Liver (tissue), 9 donors: ENCODE measurements around the gene UBE3B. TPM values are rescaled to one million over a fixed set of nuclear protein-coding genes. Genes with fewer than 3 reads are reported as not detected.

ENCODE experiments used
- DNase-seq: peaks from one replicate; pipeline ENCODE4 v3.0.0-alpha.2; 2017; ENCODE audit warnings: low spot score
- H3K27ac ChIP-seq, 2 donors: one replicate each; pipeline ENCODE4 v1.7.0; 2013; ENCODE audit warnings: inconsistent platforms in 2 of 2, low read length in 2 of 2, control low read depth in 1 of 2, low read depth in 1 of 2, mild to moderate bottlenecking in 1 of 2
- H3K27me3 ChIP-seq, 4 donors: one replicate each; pipeline versions ENCODE4 v1.6.1 to v1.7.0; 2013; ENCODE audit warnings: low read length in 3 of 4, inconsistent platforms in 1 of 4, mild to moderate bottlenecking in 1 of 4, moderate library complexity in 1 of 4; ENCODE audit not compliant: control insufficient read depth in 4 of 4, insufficient read depth in 4 of 4
- H3K36me3 ChIP-seq, 4 donors: one replicate each; pipeline versions ENCODE4 v1.6.1 to v1.7.0; 2013; ENCODE audit warnings: low read length in 3 of 4, mild to moderate bottlenecking in 3 of 4, low read depth in 1 of 4, moderate library complexity in 1 of 4; ENCODE audit not compliant: control insufficient read depth in 4 of 4, insufficient read depth in 3 of 4
- H3K4me1 ChIP-seq, 4 donors: one replicate each; pipeline versions ENCODE4 v1.6.1 to v1.7.0; 2013; ENCODE audit warnings: low read length in 3 of 4, mild to moderate bottlenecking in 3 of 4, moderate library complexity in 1 of 4; ENCODE audit not compliant: control insufficient read depth in 4 of 4, insufficient read depth in 4 of 4
- H3K4me3 ChIP-seq, 3 donors: one replicate each; pipeline versions ENCODE4 v1.6.1 to v1.7.0; 2013; ENCODE audit warnings: low read length in 3 of 3, control low read depth in 1 of 3, low read depth in 1 of 3, mild to moderate bottlenecking in 1 of 3
- H3K9ac ChIP-seq, 2 donors: one replicate each; pipeline ENCODE4 v1.7.0; 2013; ENCODE audit warnings: low read length in 2 of 2, mild to moderate bottlenecking in 2 of 2, moderate library complexity in 2 of 2, control low read depth in 1 of 2, low read depth in 1 of 2
- H3K9me3 ChIP-seq, 4 donors: one replicate each; pipeline versions ENCODE4 v1.6.1 to v1.7.0; 2013; ENCODE audit warnings: low read length in 3 of 4; ENCODE audit not compliant: control insufficient read depth in 4 of 4
- ATF3 ChIP-seq: IDR thresholded peaks from 2 replicates; pipeline ENCODE4 v1.6.1; 2016; ENCODE audit warnings: antibody characterized with exemption
- CTCF ChIP-seq: fragments of 150-350 bp; IDR thresholded peaks from 2 replicates; pipeline ENCODE4 v1.5.1; 2017; ENCODE audit warnings: improper control_type of control experiment, low read depth, low read length; ENCODE audit not compliant: missing input control
- EGR1 ChIP-seq, 2 donors: IDR thresholded peaks; 2 replicates each; pipeline ENCODE4 v1.6.1; 2016 to 2018; ENCODE audit warnings: antibody characterized with exemption in 2 of 2, low read depth in 2 of 2
- FOXA1 ChIP-seq: IDR thresholded peaks from 2 replicates; pipeline ENCODE4 v1.6.1; 2016; ENCODE audit warnings: antibody characterized with exemption
- GABPA ChIP-seq, 2 donors: IDR thresholded peaks in 1 of 2; conservative IDR thresholded peaks in 1 of 2; 2 replicates each; pipeline ENCODE4 v1.6.1; 2016; ENCODE audit warnings: antibody characterized with exemption in 2 of 2, mild to moderate bottlenecking in 1 of 2, moderate library complexity in 1 of 2
- HNF4A ChIP-seq, 2 donors: conservative IDR thresholded peaks; 2 replicates each; pipeline ENCODE4 v1.6.1; 2016; ENCODE audit warnings: antibody characterized with exemption in 2 of 2, mild to moderate bottlenecking in 2 of 2
- HNF4G ChIP-seq: IDR thresholded peaks from 2 replicates; pipeline ENCODE4 v1.6.1; 2016; ENCODE audit warnings: antibody characterized with exemption
- MAX ChIP-seq: IDR thresholded peaks from 2 replicates; pipeline ENCODE4 v1.6.1; 2016; ENCODE audit warnings: antibody characterized with exemption
- NR2F2 ChIP-seq: IDR thresholded peaks from 2 replicates; pipeline ENCODE4 v1.6.1; 2016; ENCODE audit warnings: antibody characterized with exemption
- RAD21 ChIP-seq, 2 donors: IDR thresholded peaks; 2 replicates each; pipeline ENCODE4 v1.6.1; 2016; ENCODE audit warnings: antibody characterized with exemption in 2 of 2, mild to moderate bottlenecking in 2 of 2
- REST ChIP-seq: IDR thresholded peaks from 2 replicates; pipeline ENCODE4 v1.6.1; 2016; ENCODE audit warnings: antibody characterized with exemption, mild to moderate bottlenecking
- RXRA ChIP-seq, 2 donors: IDR thresholded peaks; 2 replicates each; pipeline ENCODE4 v1.6.1; 2017 to 2018; ENCODE audit warnings: antibody characterized with exemption in 2 of 2, mild to moderate bottlenecking in 1 of 2
- SP1 ChIP-seq: IDR thresholded peaks from 2 replicates; pipeline ENCODE4 v1.6.1; 2018; ENCODE audit warnings: antibody characterized with exemption, mild to moderate bottlenecking
- TAF1 ChIP-seq: conservative IDR thresholded peaks from 2 replicates; pipeline ENCODE4 v1.6.1; 2016; ENCODE audit warnings: antibody characterized with exemption, mild to moderate bottlenecking
- YY1 ChIP-seq: IDR thresholded peaks from 2 replicates; pipeline ENCODE4 v1.6.1; 2016; ENCODE audit warnings: antibody characterized with exemption, mild to moderate bottlenecking
- WGBS: extraction: QIAGEN DNeasy Blood & Tissue Kit; methylation state at CpG from one replicate; pipeline ENCODE4 v1.1.7; 2013; 5-methylcytosine and 5-hydroxymethylcytosine counted together
- polyA plus RNA-seq, 2 donors: library from polyadenylated mRNA; stranded (reverse) in 1 of 2; unstranded in 1 of 2; fragments of 200-250 nt in 1 of 2; fragments of >200 nt in 1 of 2; fragmentation: Nextera tagmentation in 1 of 2; extraction: Ambion mirVana in 1 of 2; gene quantifications; one replicate each; pipeline versions ENCODE4 v1.2.1 to v1.2.3, GENCODE V29; 2013 to 2015
- total RNA-seq, 2 donors: library from RNA; depleted of rRNA; stranded (reverse); fragments of >200 nt; gene quantifications; one replicate each; pipeline ENCODE4 v1.2.3, GENCODE V29; 2014
- TF ChIP-seq, protein P1 (sequence below): IDR thresholded peaks from 2 replicates; pipeline ENCODE4 v1.6.1; 2016; ENCODE audit warnings: antibody characterized with exemption
- donor health status: healthy.
- donor health status: healthy.
- donor health status: healthy.
- donor health status: healthy.
- donor health status: healthy.

Gene UBE3B
- total and polyA plus RNA-seq, 4 donors: 9.3 to 43.4 (median 24.1) TPM

- no peak overlapping the region for H3K4me3 ChIP-seq
- H3K4me1 ChIP-seq: no peaks in the 10 kb centered on the region
- no peak overlapping the region for H3K27ac ChIP-seq
- peaks cover 4 to 76% (median 51%) of the 10 kb centered on the region in 4 donors for H3K36me3 ChIP-seq
- DNase-seq: no peak
- WGBS: 87% methylated on average over 10 of the region's 10 CpGs
- no peak overlapping the region for H3K9ac ChIP-seq
- H3K9me3 ChIP-seq: no peaks in the 10 kb centered on the region
- TF ChIP-seq CTCF: no peak
- TF ChIP-seq, protein P1, sequence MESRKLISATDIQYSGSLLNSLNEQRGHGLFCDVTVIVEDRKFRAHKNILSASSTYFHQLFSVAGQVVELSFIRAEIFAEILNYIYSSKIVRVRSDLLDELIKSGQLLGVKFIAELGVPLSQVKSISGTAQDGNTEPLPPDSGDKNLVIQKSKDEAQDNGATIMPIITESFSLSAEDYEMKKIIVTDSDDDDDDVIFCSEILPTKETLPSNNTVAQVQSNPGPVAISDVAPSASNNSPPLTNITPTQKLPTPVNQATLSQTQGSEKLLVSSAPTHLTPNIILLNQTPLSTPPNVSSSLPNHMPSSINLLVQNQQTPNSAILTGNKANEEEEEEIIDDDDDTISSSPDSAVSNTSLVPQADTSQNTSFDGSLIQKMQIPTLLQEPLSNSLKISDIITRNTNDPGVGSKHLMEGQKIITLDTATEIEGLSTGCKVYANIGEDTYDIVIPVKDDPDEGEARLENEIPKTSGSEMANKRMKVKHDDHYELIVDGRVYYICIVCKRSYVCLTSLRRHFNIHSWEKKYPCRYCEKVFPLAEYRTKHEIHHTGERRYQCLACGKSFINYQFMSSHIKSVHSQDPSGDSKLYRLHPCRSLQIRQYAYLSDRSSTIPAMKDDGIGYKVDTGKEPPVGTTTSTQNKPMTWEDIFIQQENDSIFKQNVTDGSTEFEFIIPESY: no peak
- no peak for TF ChIP-seq SP1
- TF ChIP-seq HNF4G: no peak
- no peak for TF ChIP-seq REST
- no peak for TF ChIP-seq ATF3
- no peak for TF ChIP-seq TAF1
- TF ChIP-seq YY1: no peak
- no peak for TF ChIP-seq RAD21 (IDR thresholded peaks at IDR 0.05)
- no peak for TF ChIP-seq FOXA1
- TF ChIP-seq GABPA (IDR thresholded peaks at IDR 0.05 in 1 of 2, conservative IDR thresholded peaks at IDR 0.05 in 1 of 2): no peak
- no peak for TF ChIP-seq RXRA (IDR thresholded peaks at IDR 0.05)
- TF ChIP-seq HNF4A (conservative IDR thresholded peaks at IDR 0.05): no peak
- TF ChIP-seq MAX: no peak
- no peak for TF ChIP-seq EGR1 (IDR thresholded peaks at IDR 0.05; ENCODE audit: low read depth in 2 of 2)
- no peaks in the 10 kb centered on the region for H3K27me3 ChIP-seq
Observed at GRCh38 chr12:109521831-109522230, 44.4 kb downstream of the UBE3B start.

- Histone ChIP-seq H3K27ac (no peak overlapping the region), H3K4me3 (no peak overlapping the region), H3K27me3 (no peaks in the 10 kb centered on the region), H3K9me3 (no peaks in the 10 kb centered on the region), H3K36me3 (peaks cover 4 to 76% (median 42%) of the 10 kb centered on the region in 4 donors), H3K9ac (no peak overlapping the region), H3K4me1 (no peaks in the 10 kb centered on the region)
- DNase-seq: no peak
- TF ChIP-seq NR2F2: no peak
- TF ChIP-seq ATF3: no peak
- no peak for TF ChIP-seq MAX
- TF ChIP-seq RXRA (IDR thresholded peaks at IDR 0.05): no peak
- no peak for TF ChIP-seq HNF4A (conservative IDR thresholded peaks at IDR 0.05)
- 84% methylated on average over 10 of the region's 10 CpGs for WGBS
Observed at GRCh38 chr12:109523071-109523470, 45.6 kb downstream of the UBE3B start.
